ENCODE results near the gene RPS23. TPM values are rescaled to one million over a fixed set of nuclear protein-coding genes. Genes with fewer than 3 reads are reported as not detected.

The RPS23 gene
- total and polyA plus RNA-seq, 2 of the 8 experiments (the other 6 are each of a cell fraction or from before 2014, with no cell fraction given), result 2,559 to 4,867 TPM

GRCh38 chr5:82283893-82284292, 5.7 kb upstream of the RPS23 start:
- no peaks in the 10 kb centered on the region; the same call in 1 of the 2 replicates for H3K79me1 ChIP-seq (ENCODE audit: low read depth, low read length)
- no peaks in the 10 kb centered on the region for H4K20me1 ChIP-seq (replicated peaks in 1 of 2; ENCODE audit: control insufficient read depth in 1 of 2, insufficient read depth in 2 of 2, low read length in 2 of 2)
- H4K5ac ChIP-seq (ENCODE audit: insufficient read length, low read depth, low read length), result no peak overlapping the region
- no peak overlapping the region for H2BK12ac ChIP-seq (ENCODE audit: low read depth, low read length)
- H3K27ac ChIP-seq (ENCODE audit: low read depth, low read length), result no peak overlapping the region
- no peak overlapping the region for H3K4me2 ChIP-seq (ENCODE audit: insufficient read depth in 1 of 2, low read depth in 2 of 2, low read length in 2 of 2)
- H3K9ac ChIP-seq (replicated peaks in 1 of 4; ENCODE audit: extremely low read depth in 1 of 4, low read depth in 3 of 4, low read length in 3 of 4), result no peak overlapping the region
- no peak for FAIRE-seq
- peaks cover 0 to 1% (median 0%) of the 10 kb centered on the region in 4 experiments; a peak in 1 of 7 replicates for H3K27me3 ChIP-seq (replicated peaks in 1 of 4; ENCODE audit: control insufficient read depth in 3 of 4, extremely low read depth in 1 of 4, insufficient read depth in 3 of 4, low read length in 3 of 4)
- no peak overlapping the region for H3K4ac ChIP-seq (replicated peaks; ENCODE audit: insufficient read length, low read depth, low read length)
- no peak overlapping the region for H2BK15ac ChIP-seq (ENCODE audit: low read length)
- H3K4me3 ChIP-seq (ENCODE audit: extremely low read depth in 1 of 4, insufficient read depth in 2 of 4, low read depth in 3 of 4, low read length in 4 of 4), result no peak overlapping the region
- H3K56ac ChIP-seq (replicated peaks; ENCODE audit: insufficient read length, low read depth, low read length), result no peak overlapping the region
- no peak overlapping the region for H2AFZ ChIP-seq (ENCODE audit: low read length)
- no peak overlapping the region for H4K8ac ChIP-seq (ENCODE audit: extremely low read depth, insufficient read depth, low read length)
- H3K14ac ChIP-seq (ENCODE audit: insufficient read length), result no peak overlapping the region
- H2BK5ac ChIP-seq (ENCODE audit: low read depth, low read length), result no peak overlapping the region
- no peak overlapping the region for H4K91ac ChIP-seq (replicated peaks; ENCODE audit: insufficient read length, low read length)
- no peak for DNase-seq (ENCODE audit: low read depth in 1 of 2, low spot score in 2 of 2)
- H3K23ac ChIP-seq (ENCODE audit: insufficient read length), result no peak overlapping the region
- CTCF ChIA-PET (ENCODE audit: partially characterized antibody), result interaction anchor here (1.2 to 1.4 kb wide), 2 partner anchors 10 to 13 kb away, joined by 3 to 4 read pairs; no protein-coding TSS in a partner anchor
- POLR2A ChIA-PET (ENCODE audit: partially characterized antibody), result interaction anchor here (1.8 to 2.5 kb wide), 2 partner anchors 9 kb away, joined by 6 to 10 read pairs; no protein-coding TSS in a partner anchor
- H2BK20ac ChIP-seq (ENCODE audit: low read length), result no peak overlapping the region
- no peaks in the 10 kb centered on the region for H3K79me2 ChIP-seq (ENCODE audit: control insufficient read depth in 1 of 2, insufficient read depth in 2 of 2, low read length in 2 of 2)
- no peaks in the 10 kb centered on the region for H3K9me3 ChIP-seq (ENCODE audit: insufficient read depth in 2 of 2, low read depth in 1 of 2, low read length in 1 of 2)
- H2AK5ac ChIP-seq (ENCODE audit: low read depth, low read length), result no peak overlapping the region
- H3K18ac ChIP-seq (ENCODE audit: extremely low read depth, low read length), result no peak overlapping the region
- no peaks in the 10 kb centered on the region for H3K4me1 ChIP-seq (replicated peaks in 1 of 4; ENCODE audit: control insufficient read depth in 3 of 4, insufficient read depth in 4 of 4, low read length in 3 of 4)
- H3K36me3 ChIP-seq (ENCODE audit: control insufficient read depth in 2 of 4, insufficient read depth in 4 of 4, low read length in 3 of 4), result no peaks in the 10 kb centered on the region
- no peak overlapping the region for H2BK120ac ChIP-seq (replicated peaks; ENCODE audit: low read depth, low read length)
- 69% methylated on average over 2 of the region's 2 CpGs; no CpG with 5 or more reads in 1 of the 2 experiments for WGBS, 2 experiments (ENCODE audit: extremely low coverage in 1 of 2, insufficient coverage in 1 of 2, insufficient read length in 1 of 2, insufficient replicate concordance in 2 of 2, low coverage in 1 of 2, low lambda C conversion rate in 2 of 2, missing lambda C conversion rate in 1 of 2)
- no peaks in the 10 kb centered on the region for H3K23me2 ChIP-seq (ENCODE audit: low read depth, low read length)
- TF ChIP-seq SRF (IDR thresholded peaks at IDR 0.05; ENCODE audit: low read depth, low read length) (no peak), E2F6 (IDR thresholded peaks at IDR 0.05) (no peak), CEBPB (IDR thresholded peaks at IDR 0.05; ENCODE audit: low read depth, low read length) (no peak), USF2 (IDR thresholded peaks at IDR 0.05; ENCODE audit: low read length) (no peak)
